Measurements from ENCODE around the gene CSMD2.
A peak's percentile ranks its signal among the peaks of the same experiment; 100 is the strongest.

CSMD2 gene

GRCh38 chr1:33470495-33471012 lies 694.5 kb downstream of the CSMD2 start:
- peak; percentile 77 for TF ChIP-seq CTCF (IDR thresholded peaks at IDR 0.05; ENCODE audit: borderline replicate concordance, insufficient read depth, low read depth, low read length)
- no peak overlapping the region for H3K4me3 ChIP-seq (ENCODE audit: low read depth, low read length)

GRCh38 chr1:33469691-33470090 lies 695.3 kb downstream of the CSMD2 start:
- H3K4me3 ChIP-seq (ENCODE audit: low read depth, low read length): no peak overlapping the region
- no peak for TF ChIP-seq CTCF (IDR thresholded peaks at IDR 0.05; ENCODE audit: borderline replicate concordance, insufficient read depth, low read depth, low read length)

GRCh38 chr1:33468967-33469366 lies 696.1 kb downstream of the CSMD2 start:
- H3K4me3 ChIP-seq (ENCODE audit: low read depth, low read length): no peak overlapping the region
- TF ChIP-seq CTCF (IDR thresholded peaks at IDR 0.05; ENCODE audit: borderline replicate concordance, insufficient read depth, low read depth, low read length): no peak

- no peak for TF ChIP-seq CTCF (IDR thresholded peaks at IDR 0.05; ENCODE audit: borderline replicate concordance, insufficient read depth, low read depth, low read length)
Measured at GRCh38 chr1:33468531-33468930, 696.5 kb downstream of the CSMD2 start.

GRCh38 chr1:33468011-33468410 lies 697.0 kb downstream of the CSMD2 start:
- H3K4me3 ChIP-seq (ENCODE audit: low read depth, low read length): no peak overlapping the region
- TF ChIP-seq CTCF (IDR thresholded peaks at IDR 0.05; ENCODE audit: borderline replicate concordance, insufficient read depth, low read depth, low read length): no peak

More at GRCh38 chr1:33468531-33468930, 696.5 kb downstream of the CSMD2 start:
- H3K4me3 ChIP-seq (ENCODE audit: low read depth, low read length): no peak overlapping the region

GRCh38 chr1:33466159-33466558 lies 698.9 kb downstream of the CSMD2 start:
- no peak for TF ChIP-seq CTCF (IDR thresholded peaks at IDR 0.05; ENCODE audit: borderline replicate concordance, insufficient read depth, low read depth, low read length)

GRCh38 chr1:33465316-33465715 lies 699.7 kb downstream of the CSMD2 start:
- no peak for TF ChIP-seq CTCF (IDR thresholded peaks at IDR 0.05; ENCODE audit: borderline replicate concordance, insufficient read depth, low read depth, low read length)
- no peak overlapping the region for H3K4me3 ChIP-seq (ENCODE audit: low read depth, low read length)

More at GRCh38 chr1:33466159-33466558, 698.9 kb downstream of the CSMD2 start:
- no peak overlapping the region for H3K4me3 ChIP-seq (ENCODE audit: low read depth, low read length)

Data from GM12875 (cell line).